Kidney epithelial cell (primary cell): ENCODE results near the gene LENEP. TPM values are rescaled to one million over a fixed set of nuclear protein-coding genes. Genes with fewer than 3 reads are reported as not detected.

ENCODE experiments used
- DNase-seq: peaks from one replicate; pipeline ENCODE4 v3.0.0-alpha.2; 2010; ENCODE audit warnings: low read depth
- H3K27me3 ChIP-seq: 2 replicates; pipeline ENCODE4 v1.6.0; 2011; ENCODE audit warnings: low read length; ENCODE audit not compliant: control insufficient read depth, insufficient read depth
- H3K36me3 ChIP-seq: 2 replicates; pipeline ENCODE4 v1.5.1; 2011; ENCODE audit warnings: low read length; ENCODE audit not compliant: control insufficient read depth, insufficient read depth
- H3K4me3 ChIP-seq: 2 replicates; pipeline ENCODE4 v1.5.1; 2011; ENCODE audit warnings: low read depth, mild to moderate bottlenecking, control low read depth, low read length
- CTCF ChIP-seq: IDR thresholded peaks from 2 replicates; pipeline ENCODE4 v1.5.1; 2011; ENCODE audit warnings: mild to moderate bottlenecking, moderate library complexity, low read length, control low read depth, inconsistent platforms; ENCODE audit not compliant: insufficient read depth, poor library complexity, severe bottlenecking
- total RNA-seq: library from RNA; depleted of rRNA; stranded (reverse); fragments of >200 nt; gene quantifications from 2 replicates; pipeline ENCODE4 v1.2.3, GENCODE V29; 2015

The LENEP gene
- total RNA-seq, 1 donor from 2014 or later, result 1.6 TPM

DNA sequence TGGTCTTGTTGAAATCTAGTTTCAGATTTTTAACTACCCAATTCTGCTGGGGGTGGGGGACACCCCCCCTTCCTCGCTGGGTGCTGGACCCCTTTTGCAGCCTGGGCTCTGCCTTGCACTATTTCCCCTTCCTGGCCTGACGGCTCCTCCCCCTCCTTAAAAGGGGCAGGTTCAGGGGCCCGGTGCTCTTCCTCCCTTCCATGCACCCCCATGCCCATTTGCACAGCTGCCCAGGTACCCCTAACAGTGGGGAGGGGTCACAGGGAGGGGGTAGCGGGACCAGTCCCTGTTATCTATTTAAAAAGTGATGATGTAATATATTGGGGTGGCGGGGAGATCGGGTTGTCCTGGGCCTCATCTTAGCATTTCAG, 24.5 kb downstream of the LENEP start:
- H3K4me3 ChIP-seq, result no peak overlapping the region
- TF ChIP-seq CTCF, result no peak
- no peak for DNase-seq
- no peaks in the 10 kb centered on the region for H3K27me3 ChIP-seq
- no peaks in the 10 kb centered on the region for H3K36me3 ChIP-seq

DNA sequence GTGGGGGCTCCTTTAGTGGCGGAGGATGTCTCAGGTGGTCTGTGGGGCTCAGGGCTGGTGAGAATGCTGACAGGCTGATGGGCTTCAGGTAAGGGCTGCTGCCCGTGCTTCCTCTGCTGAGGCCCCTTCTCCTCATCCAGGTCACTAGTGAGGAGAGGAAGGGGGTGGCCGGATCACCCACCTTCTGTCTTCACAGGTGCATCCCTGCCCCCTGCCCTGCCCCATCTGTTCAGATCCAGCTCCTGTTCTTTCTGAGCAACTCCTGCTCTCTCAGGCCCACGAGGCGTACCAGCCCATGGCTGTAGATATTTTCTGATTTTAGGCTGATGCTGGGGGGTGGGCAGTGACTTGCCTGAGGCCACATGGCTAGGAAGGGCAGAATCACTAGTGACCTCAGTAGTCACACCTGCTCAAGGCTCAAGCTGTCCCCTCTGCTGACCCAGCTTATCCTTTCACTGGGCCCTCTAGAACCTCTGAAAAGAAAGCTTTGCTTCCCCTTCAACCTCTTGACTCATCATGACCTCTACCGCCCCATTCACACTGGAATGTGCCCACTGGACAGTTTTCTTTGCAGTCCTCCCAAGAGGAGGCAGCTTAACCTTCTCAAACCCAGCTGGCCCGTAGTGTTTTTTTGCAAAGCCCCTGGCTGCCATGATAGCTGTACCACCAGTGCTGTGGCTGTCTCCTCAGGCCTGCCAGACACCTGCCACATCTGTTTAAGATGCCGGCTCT, 25.4 kb downstream of the LENEP start:
- no peaks in the 10 kb centered on the region for H3K36me3 ChIP-seq
- DNase-seq, result no peak
- TF ChIP-seq CTCF, result no peak

GRCh38 chr1:155019377-155020245, 26.2 kb downstream of the LENEP start:
- no peaks in the 10 kb centered on the region for H3K36me3 ChIP-seq
- TF ChIP-seq CTCF, result no peak
- H3K4me3 ChIP-seq, result no peak overlapping the region
- no peak for DNase-seq
- no peaks in the 10 kb centered on the region for H3K27me3 ChIP-seq

More for the DNA sequence above, 25.4 kb downstream of the LENEP start:
- Histone ChIP-seq H3K27me3 (no peaks in the 10 kb centered on the region), H3K4me3 (no peak overlapping the region)

DNA sequence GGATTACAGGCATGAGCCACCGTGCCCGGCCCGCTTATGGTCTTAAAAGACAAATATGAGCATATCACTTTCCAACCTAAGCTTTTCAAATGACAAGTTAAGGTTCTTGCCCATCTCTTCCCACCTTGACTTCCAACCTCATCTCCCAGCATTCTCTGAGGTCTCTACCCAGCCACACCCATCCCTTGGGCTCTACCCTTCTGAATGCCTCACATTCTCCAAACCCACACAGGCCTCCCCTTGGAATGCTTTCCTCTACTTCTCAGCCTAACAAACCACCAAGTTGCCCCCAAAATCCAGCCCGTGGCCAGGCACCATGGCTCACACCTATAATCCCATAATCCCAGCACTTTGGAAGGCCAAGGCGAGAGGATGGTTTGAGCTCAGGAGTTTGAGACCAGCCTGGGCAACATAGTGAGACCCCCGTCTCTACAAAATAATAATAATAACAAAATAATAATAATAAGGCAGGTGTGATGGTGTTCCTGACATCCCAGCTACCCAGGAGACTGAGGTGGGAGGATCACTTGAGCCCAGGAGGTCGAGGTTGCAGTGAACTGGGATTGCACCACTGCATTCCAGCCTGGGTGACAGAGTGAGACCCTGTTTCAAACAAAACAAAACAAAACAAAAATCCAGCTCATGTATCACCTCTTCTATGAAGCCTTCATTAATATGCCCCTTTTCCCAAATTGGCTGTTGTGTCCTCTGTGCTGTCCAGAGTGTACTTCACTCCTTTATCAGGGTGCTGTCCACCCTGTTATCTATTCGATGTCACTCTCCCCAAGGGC, 28.9 kb downstream of the LENEP start:
- Histone ChIP-seq H3K36me3 (no peaks in the 10 kb centered on the region), H3K27me3 (no peaks in the 10 kb centered on the region), H3K4me3 (no peak overlapping the region)
- DNase-seq, result no peak
- TF ChIP-seq CTCF, result no peak

DNA sequence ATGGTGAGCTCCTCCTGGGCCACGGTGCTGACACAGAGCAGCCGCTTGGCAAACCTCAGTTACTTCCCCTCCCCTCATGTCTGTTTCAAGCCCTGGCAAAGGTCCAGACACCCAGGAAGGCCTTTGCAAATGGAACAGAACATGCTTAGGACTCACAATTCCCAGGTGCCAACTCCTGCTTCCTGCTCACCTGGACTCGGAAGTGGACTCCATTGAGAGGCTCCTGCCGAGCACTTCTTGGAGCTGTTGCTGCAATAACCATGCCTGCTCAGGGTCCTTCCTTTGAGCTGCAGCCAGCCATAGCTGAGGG, 29.5 kb downstream of the LENEP start:
- Histone ChIP-seq H3K4me3 (no peak overlapping the region), H3K36me3 (no peaks in the 10 kb centered on the region), H3K27me3 (no peaks in the 10 kb centered on the region)
- no peak for DNase-seq
- no peak for TF ChIP-seq CTCF
